ENCODE results near the gene ZBTB7C. TPM values are rescaled to one million over a fixed set of nuclear protein-coding genes. Genes with fewer than 3 reads are reported as not detected.

The ZBTB7C gene
- total RNA-seq, 3 donors from 2014 or later (not counting 1 experiment from before 2014, with no cell fraction given): 0.07 TPM; not detected in 2

DNA sequence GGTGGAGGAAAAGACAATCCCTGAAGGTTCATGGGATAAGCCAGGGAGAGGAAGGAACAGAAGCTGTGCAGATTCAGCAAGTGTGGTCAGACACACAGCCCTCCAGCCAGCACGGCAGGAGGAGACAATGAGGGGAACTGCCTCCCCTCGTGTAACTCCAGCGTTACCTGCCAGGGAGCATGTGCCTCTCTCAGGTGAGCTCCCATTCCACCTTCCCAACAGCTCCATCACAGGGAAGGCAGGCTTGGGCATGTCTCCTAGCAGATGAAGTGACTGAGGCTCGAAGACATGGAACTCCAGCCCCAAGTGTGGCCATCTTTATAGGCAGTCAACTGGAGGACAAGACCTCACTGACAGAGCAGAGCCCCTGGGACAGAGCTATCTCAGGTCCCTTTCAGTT, 47.4 kb downstream of the ZBTB7C start:
- ATAC-seq (no peak), DNase-seq (no peak)
- H3K4me1 Mint-ChIP-seq: no peaks in the 10 kb centered on the region
- no peak overlapping the region for H3K27ac ChIP-seq (ENCODE audit: low read length)
- peaks cover 0 to 2% of the 10 kb centered on the region in 2 donors for H3K9me3 Mint-ChIP-seq
- peaks cover 5% of the 10 kb centered on the region for H3K27me3 ChIP-seq (ENCODE audit: control insufficient read depth, insufficient read depth, low read length)
- H3K4me3 Mint-ChIP-seq: no peak overlapping the region
- H3K27me3 Mint-ChIP-seq (ENCODE audit: low read depth in 2 of 2): peaks cover 15 to 18% of the 10 kb centered on the region in 2 donors
- H3K27ac Mint-ChIP-seq: no peak overlapping the region
- H3K4me3 ChIP-seq (ENCODE audit: low read length): no peak overlapping the region
- intact Hi-C loops (cut with micrococcal nuclease): no loop called here
- TF ChIP-seq, protein P1, sequence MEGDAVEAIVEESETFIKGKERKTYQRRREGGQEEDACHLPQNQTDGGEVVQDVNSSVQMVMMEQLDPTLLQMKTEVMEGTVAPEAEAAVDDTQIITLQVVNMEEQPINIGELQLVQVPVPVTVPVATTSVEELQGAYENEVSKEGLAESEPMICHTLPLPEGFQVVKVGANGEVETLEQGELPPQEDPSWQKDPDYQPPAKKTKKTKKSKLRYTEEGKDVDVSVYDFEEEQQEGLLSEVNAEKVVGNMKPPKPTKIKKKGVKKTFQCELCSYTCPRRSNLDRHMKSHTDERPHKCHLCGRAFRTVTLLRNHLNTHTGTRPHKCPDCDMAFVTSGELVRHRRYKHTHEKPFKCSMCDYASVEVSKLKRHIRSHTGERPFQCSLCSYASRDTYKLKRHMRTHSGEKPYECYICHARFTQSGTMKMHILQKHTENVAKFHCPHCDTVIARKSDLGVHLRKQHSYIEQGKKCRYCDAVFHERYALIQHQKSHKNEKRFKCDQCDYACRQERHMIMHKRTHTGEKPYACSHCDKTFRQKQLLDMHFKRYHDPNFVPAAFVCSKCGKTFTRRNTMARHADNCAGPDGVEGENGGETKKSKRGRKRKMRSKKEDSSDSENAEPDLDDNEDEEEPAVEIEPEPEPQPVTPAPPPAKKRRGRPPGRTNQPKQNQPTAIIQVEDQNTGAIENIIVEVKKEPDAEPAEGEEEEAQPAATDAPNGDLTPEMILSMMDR (IDR thresholded peaks at IDR 0.05): no peak
- no peaks in the 10 kb centered on the region for H3K4me1 ChIP-seq (ENCODE audit: control insufficient read depth, insufficient read depth, low read length)
- no peaks in the 10 kb centered on the region for H3K36me3 Mint-ChIP-seq
- H3K36me3 ChIP-seq (ENCODE audit: control insufficient read depth, insufficient read depth, low read length): no peaks in the 10 kb centered on the region
- H3K9me3 ChIP-seq (ENCODE audit: control insufficient read depth, insufficient read depth, low read length): no peaks in the 10 kb centered on the region
- 77% methylated on average over 4 of the region's 4 CpGs for WGBS (ENCODE audit: insufficient coverage)

DNA sequence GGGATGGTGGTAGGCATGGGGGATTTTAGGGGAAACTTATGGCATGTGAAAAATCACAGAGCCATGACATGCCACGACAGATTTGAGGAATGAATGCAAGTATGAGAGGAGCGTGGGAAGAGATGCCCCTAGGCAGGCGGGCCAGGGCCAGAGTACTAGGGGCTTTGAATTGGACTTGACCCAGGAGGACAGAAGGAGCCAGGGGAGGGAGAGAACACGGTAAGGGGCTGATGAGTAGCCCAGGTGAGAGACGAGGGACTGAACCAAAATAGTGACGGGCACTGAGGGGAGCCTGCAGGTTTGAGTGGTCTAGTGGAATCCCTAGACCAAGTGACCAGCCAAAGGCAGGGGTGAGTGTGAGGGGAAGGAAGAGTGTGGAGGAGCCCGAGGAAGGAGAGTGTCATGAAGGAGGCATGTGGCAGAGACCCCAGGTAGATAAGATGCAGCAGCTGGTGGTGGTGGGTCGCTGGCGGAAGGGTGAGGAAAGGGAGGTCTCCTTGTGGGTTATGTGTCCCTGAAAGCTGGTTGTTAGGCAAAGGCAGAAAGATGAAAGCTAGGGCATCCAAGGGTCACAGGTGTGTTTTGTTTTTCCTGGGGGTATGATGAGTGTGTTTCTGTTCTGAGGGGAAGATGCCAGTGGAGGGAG, 48.7 kb downstream of the ZBTB7C start:
- no peaks in the 10 kb centered on the region for H3K9me3 ChIP-seq (ENCODE audit: control insufficient read depth, insufficient read depth, low read length)
- peaks cover 13 to 17% of the 10 kb centered on the region in 2 donors for H3K27me3 Mint-ChIP-seq (ENCODE audit: low read depth in 2 of 2)
- H3K36me3 Mint-ChIP-seq: no peaks in the 10 kb centered on the region
- TF ChIP-seq, protein P1 (IDR thresholded peaks at IDR 0.05): no peak
- intact Hi-C loops (cut with micrococcal nuclease): no loop called here
- ATAC-seq (no peak), DNase-seq (no peak)
- no peaks in the 10 kb centered on the region for H3K4me1 Mint-ChIP-seq
- WGBS (ENCODE audit: insufficient coverage): 86% methylated on average over 9 of the region's 9 CpGs
- H3K27ac Mint-ChIP-seq: no peak overlapping the region
- H3K4me3 ChIP-seq (ENCODE audit: low read length): no peak overlapping the region
- no peaks in the 10 kb centered on the region for H3K36me3 ChIP-seq (ENCODE audit: control insufficient read depth, insufficient read depth, low read length)
- H3K4me1 ChIP-seq (ENCODE audit: control insufficient read depth, insufficient read depth, low read length): no peaks in the 10 kb centered on the region
- no peaks in the 10 kb centered on the region for H3K9me3 Mint-ChIP-seq
- peaks cover 5% of the 10 kb centered on the region for H3K27me3 ChIP-seq (ENCODE audit: control insufficient read depth, insufficient read depth, low read length)
- H3K27ac ChIP-seq (ENCODE audit: low read length): no peak overlapping the region
- H3K4me3 Mint-ChIP-seq: no peak overlapping the region

DNA sequence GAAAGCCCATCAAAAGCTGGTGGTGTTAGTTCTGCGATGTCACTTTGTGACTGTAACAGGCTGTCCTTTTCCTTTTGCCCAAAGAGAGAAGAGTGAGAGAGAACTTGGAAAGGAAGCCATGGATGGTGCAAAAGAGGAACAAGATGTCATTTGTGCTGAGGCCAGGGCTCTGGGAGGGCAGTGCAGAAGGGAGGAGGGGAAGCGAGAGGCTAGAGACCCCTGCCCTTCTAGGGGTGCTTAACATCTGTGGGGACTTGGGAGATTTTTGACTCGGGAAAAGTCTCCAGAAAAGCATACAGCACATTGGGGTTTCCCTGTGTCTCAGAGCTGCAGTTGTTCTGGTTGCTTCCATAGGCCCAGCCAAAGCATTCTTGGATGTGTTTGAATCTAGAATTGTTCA, 49.6 kb downstream of the ZBTB7C start:
- ATAC-seq: no peak
- Histone ChIP-seq H3K9me3 (ENCODE audit: control insufficient read depth, insufficient read depth, low read length) (no peaks in the 10 kb centered on the region), H3K4me1 (ENCODE audit: control insufficient read depth, insufficient read depth, low read length) (no peaks in the 10 kb centered on the region), H3K27me3 (ENCODE audit: control insufficient read depth, insufficient read depth, low read length) (peaks cover 3% of the 10 kb centered on the region), H3K27ac (ENCODE audit: low read length) (no peak overlapping the region), H3K36me3 (ENCODE audit: control insufficient read depth, insufficient read depth, low read length) (no peaks in the 10 kb centered on the region), H3K4me3 (ENCODE audit: low read length) (no peak overlapping the region)
- Mint-ChIP-seq H3K9me3 (no peaks in the 10 kb centered on the region), H3K27me3 (ENCODE audit: low read depth in 2 of 2) (peaks cover 17 to 19% of the 10 kb centered on the region in 2 donors), H3K27ac (no peak overlapping the region), H3K4me3 (no peak overlapping the region), H3K4me1 (no peaks in the 10 kb centered on the region), H3K36me3 (no peaks in the 10 kb centered on the region)
- TF ChIP-seq, protein P1 (IDR thresholded peaks at IDR 0.05): no peak
- intact Hi-C loops (cut with micrococcal nuclease): no loop called here
- DNase-seq: no peak
- WGBS (ENCODE audit: insufficient coverage): 64% methylated on average over 3 of the region's 3 CpGs

DNA sequence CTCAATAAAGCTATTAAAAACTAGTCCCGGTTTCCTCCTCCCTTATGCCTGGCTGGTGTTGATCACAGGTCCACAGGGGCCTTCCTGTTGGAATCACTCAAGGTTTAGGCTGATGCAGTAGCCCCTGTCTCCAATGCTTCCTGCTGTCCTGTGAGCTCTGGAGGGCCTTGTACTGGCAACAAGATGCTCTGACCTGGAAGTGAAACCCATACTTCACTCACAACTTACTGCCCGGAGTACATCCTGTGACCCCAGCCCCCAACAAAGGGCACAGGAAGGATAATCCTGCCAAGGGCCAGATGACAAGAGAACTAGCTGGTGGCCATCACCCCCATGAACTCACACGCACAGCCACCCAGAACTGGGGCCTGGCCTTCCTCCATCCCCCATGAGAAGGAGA, 50.3 kb downstream of the ZBTB7C start:
- DNase-seq (no peak), ATAC-seq (no peak)
- intact Hi-C loops (cut with micrococcal nuclease): no loop called here
- Histone ChIP-seq H3K36me3 (ENCODE audit: control insufficient read depth, insufficient read depth, low read length) (no peaks in the 10 kb centered on the region), H3K27me3 (ENCODE audit: control insufficient read depth, insufficient read depth, low read length) (no peaks in the 10 kb centered on the region), H3K4me1 (ENCODE audit: control insufficient read depth, insufficient read depth, low read length) (no peaks in the 10 kb centered on the region), H3K4me3 (ENCODE audit: low read length) (no peak overlapping the region), H3K27ac (ENCODE audit: low read length) (no peak overlapping the region), H3K9me3 (ENCODE audit: control insufficient read depth, insufficient read depth, low read length) (no peaks in the 10 kb centered on the region)
- no peak overlapping the region for H3K27ac Mint-ChIP-seq
- H3K36me3 Mint-ChIP-seq: no peaks in the 10 kb centered on the region
- no peak overlapping the region for H3K4me3 Mint-ChIP-seq
- 81% methylated on average over 2 of the region's 3 CpGs for WGBS (ENCODE audit: insufficient coverage)
- H3K9me3 Mint-ChIP-seq: no peaks in the 10 kb centered on the region
- TF ChIP-seq, protein P1 (IDR thresholded peaks at IDR 0.05): no peak
- peaks cover 12 to 19% of the 10 kb centered on the region in 2 donors for H3K27me3 Mint-ChIP-seq (ENCODE audit: low read depth in 2 of 2)
- H3K4me1 Mint-ChIP-seq: no peaks in the 10 kb centered on the region
